ENCODE data around the gene ZNF536.
"Not testable (repeated sequence)": the region's sequence is repeated elsewhere in the genome, so short reads cannot be mapped to it uniquely, and the experiment has no call there.

Gene ZNF536

DNA sequence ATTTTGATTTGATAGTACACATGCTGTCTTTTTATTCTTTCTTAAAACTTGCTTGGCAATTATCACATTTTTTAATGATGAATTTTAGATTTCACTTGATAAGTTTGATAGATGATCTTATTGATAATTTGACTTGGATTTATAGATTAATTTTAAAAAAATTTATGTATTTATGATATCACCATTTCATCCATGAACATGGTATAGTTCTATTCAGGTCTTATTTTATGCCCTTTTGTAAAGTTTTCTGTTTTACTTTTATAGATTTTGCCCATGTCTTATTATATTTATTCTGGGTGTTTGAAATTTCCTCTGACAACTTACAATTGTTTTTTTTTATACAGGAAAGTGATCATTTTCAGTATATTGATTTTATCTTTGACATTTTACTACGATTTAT, 39.5 kb downstream of the ZNF536 start:
- H3K4me3 ChIP-seq (ENCODE audit: control insufficient read depth, low read depth, low read length) = no peak overlapping the region
- TF ChIP-seq, protein P1, sequence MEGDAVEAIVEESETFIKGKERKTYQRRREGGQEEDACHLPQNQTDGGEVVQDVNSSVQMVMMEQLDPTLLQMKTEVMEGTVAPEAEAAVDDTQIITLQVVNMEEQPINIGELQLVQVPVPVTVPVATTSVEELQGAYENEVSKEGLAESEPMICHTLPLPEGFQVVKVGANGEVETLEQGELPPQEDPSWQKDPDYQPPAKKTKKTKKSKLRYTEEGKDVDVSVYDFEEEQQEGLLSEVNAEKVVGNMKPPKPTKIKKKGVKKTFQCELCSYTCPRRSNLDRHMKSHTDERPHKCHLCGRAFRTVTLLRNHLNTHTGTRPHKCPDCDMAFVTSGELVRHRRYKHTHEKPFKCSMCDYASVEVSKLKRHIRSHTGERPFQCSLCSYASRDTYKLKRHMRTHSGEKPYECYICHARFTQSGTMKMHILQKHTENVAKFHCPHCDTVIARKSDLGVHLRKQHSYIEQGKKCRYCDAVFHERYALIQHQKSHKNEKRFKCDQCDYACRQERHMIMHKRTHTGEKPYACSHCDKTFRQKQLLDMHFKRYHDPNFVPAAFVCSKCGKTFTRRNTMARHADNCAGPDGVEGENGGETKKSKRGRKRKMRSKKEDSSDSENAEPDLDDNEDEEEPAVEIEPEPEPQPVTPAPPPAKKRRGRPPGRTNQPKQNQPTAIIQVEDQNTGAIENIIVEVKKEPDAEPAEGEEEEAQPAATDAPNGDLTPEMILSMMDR (IDR thresholded peaks at IDR 0.05; ENCODE audit: control insufficient read depth, insufficient read depth, low read depth, low read length, missing control alignments) = no peak
- no peak for DNase-seq (ENCODE audit: low read depth)

DNA sequence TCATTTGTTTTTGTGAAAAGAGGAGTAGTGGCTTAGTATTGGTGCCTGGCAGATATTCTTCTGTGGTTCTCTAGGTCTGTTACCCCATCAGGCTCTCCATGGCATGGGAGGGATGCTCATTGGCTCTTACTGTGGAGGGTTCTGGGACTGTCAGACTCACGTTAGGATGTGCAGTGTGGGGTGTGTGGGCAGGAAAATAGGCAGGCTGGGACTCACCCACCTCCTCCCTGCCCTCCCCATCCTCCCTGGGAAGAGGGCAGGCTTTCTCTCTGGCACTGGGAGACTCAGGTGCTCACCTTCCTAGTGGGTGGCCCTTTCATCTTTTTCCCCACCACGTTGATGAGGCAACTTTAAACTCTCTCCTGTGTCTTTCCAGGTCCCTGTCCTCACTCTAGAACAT, 44.2 kb downstream of the ZNF536 start:
- TF ChIP-seq, protein P1 (IDR thresholded peaks at IDR 0.05; ENCODE audit: control insufficient read depth, insufficient read depth, low read depth, low read length, missing control alignments) = no peak
- no peak for DNase-seq (ENCODE audit: low read depth)
- H3K4me3 ChIP-seq (ENCODE audit: control insufficient read depth, low read depth, low read length) = no peak overlapping the region

DNA sequence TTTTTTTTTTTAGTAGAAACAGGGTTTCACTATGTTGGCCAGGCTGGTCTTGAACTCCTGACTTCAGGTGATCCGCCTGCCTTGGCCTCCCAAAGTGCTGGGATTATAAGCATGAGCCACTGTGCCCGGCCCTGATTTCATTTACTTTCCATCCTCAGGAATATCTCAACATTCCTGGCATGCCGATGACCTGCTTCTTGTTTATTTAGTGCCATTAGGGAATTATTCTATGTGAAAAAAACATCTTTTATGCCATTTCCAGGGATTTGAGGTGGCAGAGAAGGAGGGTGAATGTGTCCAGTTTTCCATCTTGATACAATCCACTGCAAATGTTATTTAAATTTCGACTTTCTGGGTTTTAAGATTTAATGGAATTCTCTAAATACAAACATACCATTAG, 45.0 kb downstream of the ZNF536 start:
- H3K4me3 ChIP-seq (ENCODE audit: control insufficient read depth, low read depth, low read length); DNase-seq (ENCODE audit: low read depth): not testable (repeated sequence)

DNA sequence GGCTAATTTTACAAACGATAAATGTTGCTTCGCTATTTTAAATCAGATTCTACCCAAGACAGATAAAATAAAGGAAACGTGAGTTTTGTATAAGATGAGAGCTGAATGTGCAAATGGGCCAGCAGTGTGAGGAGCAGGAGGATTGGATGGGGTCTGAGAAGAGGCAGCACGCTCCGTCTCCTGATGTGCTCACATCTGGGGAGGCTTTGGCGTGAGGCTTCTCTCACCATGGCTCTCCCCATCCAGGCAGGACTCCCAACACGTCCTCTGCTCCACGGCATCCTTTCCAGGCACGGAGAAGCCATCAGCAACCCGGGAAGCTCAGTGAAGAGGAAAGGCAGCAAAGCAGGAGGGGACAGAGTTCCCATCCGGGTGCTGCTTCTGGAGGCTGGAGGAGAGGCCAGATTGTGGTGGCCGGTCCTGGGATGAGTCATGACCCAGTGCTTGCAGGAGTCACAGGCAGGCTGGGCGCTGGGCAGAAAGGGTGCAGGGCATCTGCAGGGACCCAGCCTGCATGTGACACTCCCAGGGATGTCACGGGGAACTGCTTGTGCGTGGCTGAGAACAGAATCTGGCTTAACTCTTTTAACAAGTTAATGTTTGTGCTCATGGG, 47.5 kb downstream of the ZNF536 start:
- no peak for DNase-seq (ENCODE audit: low read depth)
- no peak overlapping the region for H3K4me3 ChIP-seq (ENCODE audit: control insufficient read depth, low read depth, low read length)
- TF ChIP-seq, protein P1 (IDR thresholded peaks at IDR 0.05; ENCODE audit: control insufficient read depth, insufficient read depth, low read depth, low read length, missing control alignments) = no peak

DNA sequence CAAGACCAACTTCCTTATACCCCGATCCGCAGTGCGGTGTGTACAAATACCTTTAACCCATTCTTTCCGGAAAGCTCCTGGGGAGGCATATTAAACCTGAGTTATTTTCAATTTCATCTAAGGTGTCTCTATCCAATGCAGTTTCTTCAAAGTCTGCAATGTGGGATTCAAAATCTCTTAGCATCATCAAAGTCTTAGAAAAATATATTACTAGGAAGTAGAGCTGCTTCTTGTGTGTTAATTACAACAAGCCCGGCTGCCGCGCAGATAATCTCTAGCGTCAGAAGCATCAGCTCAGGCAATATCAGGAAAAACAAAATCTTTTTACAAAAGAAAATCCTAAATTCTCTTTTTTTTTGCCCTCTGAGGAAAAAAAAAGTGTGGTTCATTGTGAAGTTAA, 48.1 kb downstream of the ZNF536 start:
- no peak for DNase-seq (ENCODE audit: low read depth)
- no peak overlapping the region for H3K4me3 ChIP-seq (ENCODE audit: control insufficient read depth, low read depth, low read length)
- TF ChIP-seq, protein P1 (IDR thresholded peaks at IDR 0.05; ENCODE audit: control insufficient read depth, insufficient read depth, low read depth, low read length, missing control alignments) = no peak

DNA sequence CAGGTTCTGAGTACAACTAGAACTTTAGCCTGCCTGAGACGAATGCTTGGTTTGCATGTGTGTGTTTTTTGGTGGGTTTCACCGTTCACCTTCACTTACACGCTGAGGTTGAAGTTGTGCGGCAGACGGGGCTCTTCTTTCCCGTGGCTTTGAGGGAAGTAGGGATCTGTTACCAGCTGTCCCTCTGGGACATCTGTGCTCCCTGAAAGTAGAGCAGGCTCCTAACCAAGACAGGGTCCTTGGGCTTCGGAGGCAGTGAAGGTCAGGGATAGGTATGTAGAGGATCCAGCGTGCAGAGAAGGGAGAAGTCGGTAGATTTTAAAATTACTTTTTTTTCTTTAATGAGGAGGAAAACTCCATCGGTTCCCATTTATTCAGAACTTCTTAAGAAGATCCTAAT, 48.7 kb downstream of the ZNF536 start:
- TF ChIP-seq, protein P1 (IDR thresholded peaks at IDR 0.05; ENCODE audit: control insufficient read depth, insufficient read depth, low read depth, low read length, missing control alignments) = no peak
- no peak overlapping the region for H3K4me3 ChIP-seq (ENCODE audit: control insufficient read depth, low read depth, low read length)
- no peak for DNase-seq (ENCODE audit: low read depth)

DNA sequence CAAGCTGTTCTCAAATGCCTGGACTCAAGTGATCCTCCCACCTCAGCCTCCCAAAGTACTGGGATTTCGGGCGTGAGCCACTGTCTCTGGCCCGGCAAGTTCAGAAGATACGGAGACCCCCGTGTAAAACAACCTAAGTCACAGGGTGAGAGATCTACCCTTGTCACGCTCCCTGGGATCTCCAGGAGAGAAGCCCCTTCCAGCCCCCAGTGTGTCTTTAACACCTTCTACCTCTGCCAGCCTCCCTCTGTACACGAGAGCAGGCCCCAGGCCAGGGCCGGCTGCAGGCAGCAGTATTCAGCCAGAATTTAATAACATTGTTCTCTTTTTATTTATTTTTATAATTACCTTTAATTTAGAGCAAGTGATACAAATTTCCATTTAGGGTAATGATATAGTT, 49.4 kb downstream of the ZNF536 start:
- TF ChIP-seq, protein P1 (IDR thresholded peaks at IDR 0.05; ENCODE audit: control insufficient read depth, insufficient read depth, low read depth, low read length, missing control alignments) = no peak
- H3K4me3 ChIP-seq (ENCODE audit: control insufficient read depth, low read depth, low read length) = no peak overlapping the region
- no peak for DNase-seq (ENCODE audit: low read depth)
